Measurements from ENCODE around the gene MUC3A.
"Not testable (repeated sequence)": the region's sequence is repeated elsewhere in the genome, so short reads cannot be mapped to it uniquely, and the experiment has no call there.

MUC3A gene

GRCh38 chr7:100983451-100984187 is 34.3 kb downstream of the MUC3A start:
- in situ Hi-C loops (cut with HindIII; ENCODE audit: low sequenced_read_pairs) = no loop called here
- no peak for DNase-seq (ENCODE audit: low read depth, low spot score)

GRCh38 chr7:100984241-100984918 is 35.0 kb downstream of the MUC3A start:
- DNase-seq (ENCODE audit: low read depth, low spot score); in situ Hi-C loops (cut with HindIII; ENCODE audit: low sequenced_read_pairs); H3K4me3 ChIP-seq (ENCODE audit: low read depth, low read length): not testable (repeated sequence)

More at GRCh38 chr7:100983451-100984187, 34.3 kb downstream of the MUC3A start:
- no peak overlapping the region for H3K4me3 ChIP-seq (ENCODE audit: low read depth, low read length)
- TF ChIP-seq, protein P1, sequence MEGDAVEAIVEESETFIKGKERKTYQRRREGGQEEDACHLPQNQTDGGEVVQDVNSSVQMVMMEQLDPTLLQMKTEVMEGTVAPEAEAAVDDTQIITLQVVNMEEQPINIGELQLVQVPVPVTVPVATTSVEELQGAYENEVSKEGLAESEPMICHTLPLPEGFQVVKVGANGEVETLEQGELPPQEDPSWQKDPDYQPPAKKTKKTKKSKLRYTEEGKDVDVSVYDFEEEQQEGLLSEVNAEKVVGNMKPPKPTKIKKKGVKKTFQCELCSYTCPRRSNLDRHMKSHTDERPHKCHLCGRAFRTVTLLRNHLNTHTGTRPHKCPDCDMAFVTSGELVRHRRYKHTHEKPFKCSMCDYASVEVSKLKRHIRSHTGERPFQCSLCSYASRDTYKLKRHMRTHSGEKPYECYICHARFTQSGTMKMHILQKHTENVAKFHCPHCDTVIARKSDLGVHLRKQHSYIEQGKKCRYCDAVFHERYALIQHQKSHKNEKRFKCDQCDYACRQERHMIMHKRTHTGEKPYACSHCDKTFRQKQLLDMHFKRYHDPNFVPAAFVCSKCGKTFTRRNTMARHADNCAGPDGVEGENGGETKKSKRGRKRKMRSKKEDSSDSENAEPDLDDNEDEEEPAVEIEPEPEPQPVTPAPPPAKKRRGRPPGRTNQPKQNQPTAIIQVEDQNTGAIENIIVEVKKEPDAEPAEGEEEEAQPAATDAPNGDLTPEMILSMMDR (IDR thresholded peaks at IDR 0.05; ENCODE audit: low read depth, low read length) = no peak

- in situ Hi-C loops (cut with HindIII; ENCODE audit: low sequenced_read_pairs); H3K4me3 ChIP-seq (ENCODE audit: low read depth, low read length); DNase-seq (ENCODE audit: low read depth, low spot score): not testable (repeated sequence)
Observed at GRCh38 chr7:100985033-100985797, 35.9 kb downstream of the MUC3A start.

DNA sequence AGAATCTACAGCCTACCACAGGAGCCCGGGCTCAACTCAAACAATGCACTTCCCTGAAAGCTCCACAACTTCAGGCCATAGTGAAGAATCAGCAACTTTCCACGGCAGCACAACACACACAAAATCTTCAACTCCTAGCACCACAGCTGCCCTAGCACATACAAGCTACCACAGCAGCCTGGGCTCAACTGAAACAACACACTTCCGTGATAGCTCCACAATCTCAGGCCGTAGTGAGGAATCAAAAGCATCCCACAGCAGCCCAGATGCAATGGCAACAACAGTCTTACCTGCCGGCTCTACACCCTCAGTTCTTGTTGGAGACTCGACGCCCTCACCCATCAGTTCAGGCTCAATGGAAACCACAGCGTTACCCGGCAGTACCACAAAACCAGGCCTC is 42.3 kb downstream of the MUC3A start:
- H3K4me3 ChIP-seq (ENCODE audit: low read depth, low read length) = no peak overlapping the region
- in situ Hi-C loops (cut with HindIII; ENCODE audit: low sequenced_read_pairs) = no loop called here
- DNase-seq (ENCODE audit: low read depth, low spot score) = no peak
- TF ChIP-seq, protein P1 (IDR thresholded peaks at IDR 0.05; ENCODE audit: low read depth, low read length) = no peak

DNA sequence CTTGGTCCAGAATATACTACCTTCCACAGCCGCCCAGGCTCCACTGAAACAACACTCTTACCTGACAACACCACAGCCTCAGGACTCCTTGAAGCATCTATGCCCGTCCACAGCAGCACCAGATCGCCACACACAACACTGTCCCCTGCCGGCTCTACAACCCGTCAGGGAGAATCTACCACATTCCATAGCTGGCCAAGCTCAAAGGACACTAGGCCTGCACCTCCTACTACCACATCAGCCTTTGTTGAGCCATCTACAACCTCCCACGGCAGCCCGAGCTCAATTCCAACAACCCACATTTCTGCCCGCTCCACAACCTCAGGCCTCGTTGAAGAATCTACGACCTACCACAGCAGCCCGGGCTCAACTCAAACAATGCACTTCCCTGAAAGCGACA is 42.9 kb downstream of the MUC3A start:
- DNase-seq (ENCODE audit: low read depth, low spot score); H3K4me3 ChIP-seq (ENCODE audit: low read depth, low read length); in situ Hi-C loops (cut with HindIII; ENCODE audit: low sequenced_read_pairs): not testable (repeated sequence)

GRCh38 chr7:100994671-100995070 is 45.3 kb downstream of the MUC3A start:
- in situ Hi-C loops (cut with HindIII; ENCODE audit: low sequenced_read_pairs); DNase-seq (ENCODE audit: low read depth, low spot score); H3K4me3 ChIP-seq (ENCODE audit: low read depth, low read length): not testable (repeated sequence)

GRCh38 chr7:100998530-100998929 is 49.2 kb downstream of the MUC3A start:
- DNase-seq (ENCODE audit: low read depth, low spot score); H3K4me3 ChIP-seq (ENCODE audit: low read depth, low read length); in situ Hi-C loops (cut with HindIII; ENCODE audit: low sequenced_read_pairs): not testable (repeated sequence)

GRCh38 chr7:100999334-100999733 is 50.0 kb downstream of the MUC3A start:
- in situ Hi-C loops (cut with HindIII; ENCODE audit: low sequenced_read_pairs); DNase-seq (ENCODE audit: low read depth, low spot score); H3K4me3 ChIP-seq (ENCODE audit: low read depth, low read length): not testable (repeated sequence)

- H3K4me3 ChIP-seq (ENCODE audit: low read depth, low read length); DNase-seq (ENCODE audit: low read depth, low spot score); in situ Hi-C loops (cut with HindIII; ENCODE audit: low sequenced_read_pairs): not testable (repeated sequence)
Observed at GRCh38 chr7:101000025-101000424, 50.7 kb downstream of the MUC3A start.

DNA sequence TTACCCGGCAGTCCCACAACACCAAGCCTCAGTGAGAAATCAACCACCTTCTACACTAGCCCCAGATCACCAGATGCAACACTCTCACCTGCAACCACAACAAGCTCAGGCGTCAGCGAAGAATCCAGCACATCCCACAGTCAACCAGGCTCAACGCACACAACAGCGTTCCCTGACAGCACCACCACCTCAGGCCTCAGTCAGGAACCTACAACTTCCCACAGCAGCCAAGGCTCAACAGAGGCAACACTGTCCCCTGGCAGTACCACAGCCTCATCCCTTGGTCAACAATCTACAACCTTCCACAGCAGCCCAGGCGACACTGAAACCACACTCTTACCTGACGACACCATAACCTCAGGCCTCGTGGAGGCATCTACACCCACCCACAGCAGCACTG is 53.0 kb downstream of the MUC3A start:
- DNase-seq (ENCODE audit: low read depth, low spot score); in situ Hi-C loops (cut with HindIII; ENCODE audit: low sequenced_read_pairs); H3K4me3 ChIP-seq (ENCODE audit: low read depth, low read length): not testable (repeated sequence)

- H3K4me3 ChIP-seq (ENCODE audit: low read depth, low read length); DNase-seq (ENCODE audit: low read depth, low spot score); in situ Hi-C loops (cut with HindIII; ENCODE audit: low sequenced_read_pairs): not testable (repeated sequence)
Observed at GRCh38 chr7:101007361-101007760, 58.0 kb downstream of the MUC3A start.
